ENCODE data around the gene SBF2. TPM values are rescaled to one million over a fixed set of nuclear protein-coding genes. Genes with fewer than 3 reads are reported as not detected.
A peak's percentile ranks its signal among the peaks of the same experiment; 100 is the strongest.
"Not testable (repeated sequence)": the region's sequence is repeated elsewhere in the genome, so short reads cannot be mapped to it uniquely, and the experiment has no call there.

The SBF2 gene
- total and polyA plus RNA-seq, 2 of the 13 experiments (the other 11 are each of a cell fraction or from before 2014, with no cell fraction given): 24.0 to 45.8 TPM

GRCh38 chr11:9930562-9931331, 363.3 kb downstream of the SBF2 start (continued):
- TF ChIP-seq PAXIP1 (CRISPR knock-in tag; conservative IDR thresholded peaks at IDR 0.05) (peak; percentile 93), ZC3H13 (CRISPR knock-in tag; IDR thresholded peaks at IDR 0.05) (peak; percentile 19; the same call in 1 of the 2 replicates), ZNF883 (CRISPR knock-in tag; IDR thresholded peaks at IDR 0.05; ENCODE audit: not compliant biosample characterization) (peak; percentile 78), DMAP1 (CRISPR knock-in tag; IDR thresholded peaks at IDR 0.05) (peak; percentile 74), ZNF878 (CRISPR knock-in tag; IDR thresholded peaks at IDR 0.05) (peak; percentile 58; the same call in 1 of the 2 replicates), ZNF225 (CRISPR knock-in tag; IDR thresholded peaks at IDR 0.05) (peak; percentile 68; the same call in 1 of the 2 replicates), NFKB2 (CRISPR knock-in tag; IDR thresholded peaks at IDR 0.05; ENCODE audit: borderline replicate concordance) (peak; percentile 58; the same call in 1 of the 2 replicates), ZNF839 (CRISPR knock-in tag; IDR thresholded peaks at IDR 0.05; ENCODE audit: borderline replicate concordance) (peak; percentile 50; the same call in 1 of the 2 replicates), FOXC1 (CRISPR knock-in tag; IDR thresholded peaks at IDR 0.05; ENCODE audit: borderline replicate concordance) (peak; percentile 83), MTA1 (CRISPR knock-in tag; IDR thresholded peaks at IDR 0.05; ENCODE audit: borderline replicate concordance) (peak; percentile 65; the same call in 1 of the 2 replicates), TBX3 (IDR thresholded peaks at IDR 0.05; ENCODE audit: borderline replicate concordance) (peak; percentile 56; the same call in 1 of the 2 replicates), GFI1 (CRISPR knock-in tag; IDR thresholded peaks at IDR 0.05; ENCODE audit: borderline replicate concordance) (peak; percentile 81; the same call in 1 of the 2 replicates), ELF3 (CRISPR knock-in tag; IDR thresholded peaks at IDR 0.05) (peak; percentile 97), KLF12 (CRISPR knock-in tag; IDR thresholded peaks at IDR 0.05; ENCODE audit: borderline replicate concordance) (peak; percentile 92)
- TF ChIP-seq, protein P1, sequence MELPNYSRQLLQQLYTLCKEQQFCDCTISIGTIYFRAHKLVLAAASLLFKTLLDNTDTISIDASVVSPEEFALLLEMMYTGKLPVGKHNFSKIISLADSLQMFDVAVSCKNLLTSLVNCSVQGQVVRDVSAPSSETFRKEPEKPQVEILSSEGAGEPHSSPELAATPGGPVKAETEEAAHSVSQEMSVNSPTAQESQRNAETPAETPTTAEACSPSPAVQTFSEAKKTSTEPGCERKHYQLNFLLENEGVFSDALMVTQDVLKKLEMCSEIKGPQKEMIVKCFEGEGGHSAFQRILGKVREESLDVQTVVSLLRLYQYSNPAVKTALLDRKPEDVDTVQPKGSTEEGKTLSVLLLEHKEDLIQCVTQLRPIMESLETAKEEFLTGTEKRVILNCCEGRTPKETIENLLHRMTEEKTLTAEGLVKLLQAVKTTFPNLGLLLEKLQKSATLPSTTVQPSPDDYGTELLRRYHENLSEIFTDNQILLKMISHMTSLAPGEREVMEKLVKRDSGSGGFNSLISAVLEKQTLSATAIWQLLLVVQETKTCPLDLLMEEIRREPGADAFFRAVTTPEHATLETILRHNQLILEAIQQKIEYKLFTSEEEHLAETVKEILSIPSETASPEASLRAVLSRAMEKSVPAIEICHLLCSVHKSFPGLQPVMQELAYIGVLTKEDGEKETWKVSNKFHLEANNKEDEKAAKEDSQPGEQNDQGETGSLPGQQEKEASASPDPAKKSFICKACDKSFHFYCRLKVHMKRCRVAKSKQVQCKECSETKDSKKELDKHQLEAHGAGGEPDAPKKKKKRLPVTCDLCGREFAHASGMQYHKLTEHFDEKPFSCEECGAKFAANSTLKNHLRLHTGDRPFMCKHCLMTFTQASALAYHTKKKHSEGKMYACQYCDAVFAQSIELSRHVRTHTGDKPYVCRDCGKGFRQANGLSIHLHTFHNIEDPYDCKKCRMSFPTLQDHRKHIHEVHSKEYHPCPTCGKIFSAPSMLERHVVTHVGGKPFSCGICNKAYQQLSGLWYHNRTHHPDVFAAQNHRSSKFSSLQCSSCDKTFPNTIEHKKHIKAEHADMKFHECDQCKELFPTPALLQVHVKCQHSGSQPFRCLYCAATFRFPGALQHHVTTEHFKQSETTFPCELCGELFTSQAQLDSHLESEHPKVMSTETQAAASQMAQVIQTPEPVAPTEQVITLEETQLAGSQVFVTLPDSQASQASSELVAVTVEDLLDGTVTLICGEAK (IDR thresholded peaks at IDR 0.05): not testable (repeated sequence)
- TF ChIP-seq, protein P1 (CRISPR knock-in tag; IDR thresholded peaks at IDR 0.05): peak; percentile 52; the same call in 1 of the 2 replicates
